ENCODE data around the gene XAGE1B. TPM values are rescaled to one million over a fixed set of nuclear protein-coding genes. Genes with fewer than 3 reads are reported as not detected.
"Not testable (repeated sequence)": the region's sequence is repeated elsewhere in the genome, so short reads cannot be mapped to it uniquely, and the experiment has no call there.

XAGE1B gene
- total and polyA plus RNA-seq, 2 of the 13 experiments (the other 11 are each of a cell fraction or from before 2014, with no cell fraction given), result not detected

- H3K27ac ChIP-seq (ENCODE audit: extremely low read length, insufficient read depth, low read length); H3K36me3 ChIP-seq (replicated peaks in 1 of 2; ENCODE audit: control insufficient read depth in 1 of 2, insufficient read depth in 2 of 2, low read length in 2 of 2); CTCF ChIA-PET (ENCODE audit: low intra/inter-chr PET ratio, low total read pairs); intact Hi-C loops (cut with micrococcal nuclease; ENCODE audit: unreplicated experiment); H3K9me3 ChIP-seq (ENCODE audit: low read length); H3K4me1 ChIP-seq (ENCODE audit: insufficient read depth, low read length); H3K79me2 ChIP-seq (ENCODE audit: insufficient read depth, low read length); H3K4me3 ChIP-seq (replicated peaks in 1 of 3; ENCODE audit: insufficient read depth in 1 of 3, low read depth in 2 of 3, low read length in 3 of 3); H3K27me3 ChIP-seq (ENCODE audit: control insufficient read depth in 1 of 2, insufficient read depth in 2 of 2, low read length in 2 of 2); H3K4me2 ChIP-seq (ENCODE audit: low read depth, low read length); DNase-seq (ENCODE audit: low spot score); ATAC-seq; H4K20me1 ChIP-seq (ENCODE audit: insufficient read depth, low read length); H2AFZ ChIP-seq (ENCODE audit: low read length); POLR2A ChIA-PET; BruUV-seq (replicated peaks); in situ Hi-C loops (cut with HindIII; ENCODE audit: extremely low pct_ligation_motif_present, low pct_unique_long_range_greater_than_20kb); H3K9ac ChIP-seq (ENCODE audit: insufficient read depth, low read depth, low read length); FAIRE-seq: not testable (repeated sequence)
- WGBS (ENCODE audit: low lambda C conversion rate), result no CpG with 5 or more reads among the region's 6 CpGs
Measured at GRCh38 chrX:52501362-52501761, 15.5 kb downstream of the XAGE1B start.

DNA sequence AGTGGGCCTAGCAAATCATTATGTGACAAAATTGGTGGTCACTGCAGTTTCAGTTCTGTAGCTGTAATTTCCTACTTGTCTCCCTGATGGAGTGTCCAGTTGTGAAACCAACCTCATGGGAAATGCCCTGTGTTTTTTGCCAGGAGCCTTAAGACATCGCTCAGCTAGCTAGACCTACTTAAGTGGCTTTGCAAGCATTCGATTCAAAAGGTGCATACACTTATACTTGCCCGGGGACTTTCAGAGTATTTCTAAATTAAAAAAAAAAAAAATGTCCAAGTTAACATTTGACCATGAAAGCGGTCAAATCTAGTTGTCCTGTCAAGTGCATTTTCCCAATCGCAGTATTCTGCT, 20.5 kb downstream of the XAGE1B start:
- H3K9me3 ChIP-seq (ENCODE audit: low read length); H3K9ac ChIP-seq (ENCODE audit: insufficient read depth, low read depth, low read length); H3K36me3 ChIP-seq (replicated peaks in 1 of 2; ENCODE audit: control insufficient read depth in 1 of 2, insufficient read depth in 2 of 2, low read length in 2 of 2); ATAC-seq; H3K27ac ChIP-seq (ENCODE audit: extremely low read length, insufficient read depth, low read length); H3K4me1 ChIP-seq (ENCODE audit: insufficient read depth, low read length); H2AFZ ChIP-seq (ENCODE audit: low read length); H3K79me2 ChIP-seq (ENCODE audit: insufficient read depth, low read length); H3K27me3 ChIP-seq (ENCODE audit: control insufficient read depth in 1 of 2, insufficient read depth in 2 of 2, low read length in 2 of 2); DNase-seq (ENCODE audit: low spot score); H3K4me3 ChIP-seq (replicated peaks in 1 of 3; ENCODE audit: insufficient read depth in 1 of 3, low read depth in 2 of 3, low read length in 3 of 3); BruUV-seq (replicated peaks); FAIRE-seq; POLR2A ChIA-PET; CTCF ChIA-PET (ENCODE audit: low intra/inter-chr PET ratio, low total read pairs); in situ Hi-C loops (cut with HindIII; ENCODE audit: extremely low pct_ligation_motif_present, low pct_unique_long_range_greater_than_20kb); intact Hi-C loops (cut with micrococcal nuclease; ENCODE audit: unreplicated experiment); H3K4me2 ChIP-seq (ENCODE audit: low read depth, low read length); H4K20me1 ChIP-seq (ENCODE audit: insufficient read depth, low read length): not testable (repeated sequence)
- no CpG with 5 or more reads among the region's 5 CpGs for WGBS (ENCODE audit: low lambda C conversion rate)

- H3K9me3 ChIP-seq (ENCODE audit: low read length); H3K9ac ChIP-seq (ENCODE audit: insufficient read depth, low read depth, low read length); H3K4me3 ChIP-seq (replicated peaks in 1 of 3; ENCODE audit: insufficient read depth in 1 of 3, low read depth in 2 of 3, low read length in 3 of 3); ATAC-seq; H3K4me1 ChIP-seq (ENCODE audit: insufficient read depth, low read length); FAIRE-seq; intact Hi-C loops (cut with micrococcal nuclease; ENCODE audit: unreplicated experiment); H4K20me1 ChIP-seq (ENCODE audit: insufficient read depth, low read length); H3K27me3 ChIP-seq (ENCODE audit: control insufficient read depth in 1 of 2, insufficient read depth in 2 of 2, low read length in 2 of 2); H3K4me2 ChIP-seq (ENCODE audit: low read depth, low read length); H3K79me2 ChIP-seq (ENCODE audit: insufficient read depth, low read length); H3K27ac ChIP-seq (ENCODE audit: extremely low read length, insufficient read depth, low read length); DNase-seq (ENCODE audit: low spot score); CTCF ChIA-PET (ENCODE audit: low intra/inter-chr PET ratio, low total read pairs); H2AFZ ChIP-seq (ENCODE audit: low read length); H3K36me3 ChIP-seq (replicated peaks in 1 of 2; ENCODE audit: control insufficient read depth in 1 of 2, insufficient read depth in 2 of 2, low read length in 2 of 2); in situ Hi-C loops (cut with HindIII; ENCODE audit: extremely low pct_ligation_motif_present, low pct_unique_long_range_greater_than_20kb); BruUV-seq (replicated peaks); POLR2A ChIA-PET: not testable (repeated sequence)
- WGBS (ENCODE audit: low lambda C conversion rate), result no CpG with 5 or more reads among the region's 41 CpGs
Measured at GRCh38 chrX:52495545-52496418, 21.1 kb downstream of the XAGE1B start, which contains the start of gene XAGE1A. XAGE1A (plus strand) TSS chrX:52495808; CDS start chrX:52497362, 1,554 bp downstream.

DNA sequence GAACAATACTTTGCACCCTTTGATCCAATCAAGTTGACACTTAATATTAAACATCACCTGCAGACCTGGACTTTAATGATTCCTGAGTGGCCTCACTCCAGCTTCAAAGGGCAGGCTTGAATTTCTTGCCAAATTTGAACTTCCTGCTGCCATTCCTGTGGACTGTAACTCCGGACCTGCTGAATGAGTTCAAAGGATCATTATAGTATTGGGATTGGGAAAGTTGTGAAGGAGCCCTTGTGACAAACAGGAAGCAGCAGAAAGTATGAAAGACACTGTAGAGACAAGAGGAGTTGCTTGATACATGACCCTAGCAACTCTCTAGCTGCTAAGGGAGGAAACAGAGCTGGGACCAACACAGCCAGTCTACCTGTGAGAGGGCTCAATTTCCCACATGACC, 45.6 kb downstream of the XAGE1B start:
- CTCF ChIA-PET (ENCODE audit: low intra/inter-chr PET ratio, low total read pairs); intact Hi-C loops (cut with micrococcal nuclease; ENCODE audit: unreplicated experiment); H3K36me3 ChIP-seq (replicated peaks in 1 of 2; ENCODE audit: control insufficient read depth in 1 of 2, insufficient read depth in 2 of 2, low read length in 2 of 2); FAIRE-seq; H3K27me3 ChIP-seq (ENCODE audit: control insufficient read depth in 1 of 2, insufficient read depth in 2 of 2, low read length in 2 of 2); H3K4me3 ChIP-seq (replicated peaks in 1 of 3; ENCODE audit: insufficient read depth in 1 of 3, low read depth in 2 of 3, low read length in 3 of 3); H3K4me1 ChIP-seq (ENCODE audit: insufficient read depth, low read length); DNase-seq (ENCODE audit: low spot score); H3K9ac ChIP-seq (ENCODE audit: insufficient read depth, low read depth, low read length); H4K20me1 ChIP-seq (ENCODE audit: insufficient read depth, low read length); in situ Hi-C loops (cut with HindIII; ENCODE audit: extremely low pct_ligation_motif_present, low pct_unique_long_range_greater_than_20kb); H2AFZ ChIP-seq (ENCODE audit: low read length); POLR2A ChIA-PET; H3K27ac ChIP-seq (ENCODE audit: extremely low read length, insufficient read depth, low read length); H3K4me2 ChIP-seq (ENCODE audit: low read depth, low read length); H3K9me3 ChIP-seq (ENCODE audit: low read length); ATAC-seq; BruUV-seq (replicated peaks); H3K79me2 ChIP-seq (ENCODE audit: insufficient read depth, low read length): not testable (repeated sequence)
- WGBS (ENCODE audit: low lambda C conversion rate), result 0% methylated on average over 1 of the region's 1 CpG
